ENCODE data around the gene KATNAL1.

The KATNAL1 gene

GRCh38 chr13:30158774-30159445, 148.4 kb downstream of the KATNAL1 start:
- no peak for DNase-seq

GRCh38 chr13:30157616-30157993, 149.7 kb downstream of the KATNAL1 start:
- no peak for DNase-seq

GRCh38 chr13:30156826-30157615, 150.3 kb downstream of the KATNAL1 start:
- no peak for DNase-seq

GRCh38 chr13:30156270-30156669, 151.1 kb downstream of the KATNAL1 start:
- no peak for DNase-seq

- DNase-seq, result no peak
Observed at GRCh38 chr13:30154931-30155330, 152.4 kb downstream of the KATNAL1 start.

- no peak for DNase-seq
Observed at GRCh38 chr13:30154531-30154930, 152.8 kb downstream of the KATNAL1 start.

- DNase-seq, result no peak
Observed at GRCh38 chr13:30153545-30154426, 153.6 kb downstream of the KATNAL1 start.

Data from T1000 (cell line).